ENCODE measurements around the gene MTRFR. TPM values are rescaled to one million over a fixed set of nuclear protein-coding genes. Genes with fewer than 3 reads are reported as not detected.
A peak's percentile ranks its signal among the peaks of the same experiment; 100 is the strongest.
"Not testable (repeated sequence)": the region's sequence is repeated elsewhere in the genome, so short reads cannot be mapped to it uniquely, and the experiment has no call there.

MTRFR gene
- total RNA-seq: 7.8 TPM
- long read RNA-seq, transcript C12orf65-201 (3 exons, 2,073 nt): major isoform, 11 of 17 reads
- long read RNA-seq, partial matches to known transcripts: 0 of 17 reads
- long read RNA-seq, other reads (novel, unspliced or antisense): 5 of 17 reads

GRCh38 chr12:123232807-123233504 lies at the start of gene MTRFR, which contains the start of gene MPHOSPH9:
Gene MTRFR (plus strand): TSS chr12:123233436. CDS start chr12:123253675, 20,239 bp downstream.
Gene MPHOSPH9 (minus strand): TSS chr12:123233141. CDS start chr12:123230364, 2,777 bp downstream.
- peak; percentile 99 for DNase-seq (ENCODE audit: low spot score)
- intact Hi-C loops (cut with DNase I): loop anchor here (5.0 kb wide), 2 partner anchors 81 to 256 kb away; partner anchors contain the start of genes OGFOD2 and PITPNM2

DNA sequence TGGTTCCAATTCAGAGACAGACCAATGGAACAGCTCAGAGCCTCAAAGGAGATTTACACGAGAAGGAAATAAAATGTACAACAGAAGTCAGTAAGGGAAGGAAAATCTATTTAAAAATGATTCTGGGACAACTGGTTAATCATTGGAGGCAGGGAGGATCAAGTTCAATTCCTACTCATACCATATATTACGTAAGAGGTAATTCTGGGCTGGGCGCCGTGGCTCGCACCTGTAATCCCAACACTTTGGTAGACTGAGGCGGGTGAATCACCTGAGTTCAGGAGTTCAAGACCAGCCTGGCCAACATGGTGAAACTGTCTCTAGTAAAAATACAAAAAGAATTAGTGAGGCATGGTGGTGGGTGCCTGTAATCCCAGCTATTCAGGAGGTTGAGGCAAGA lies 45.6 kb upstream of the MTRFR start:
- intact Hi-C loops (cut with DNase I): no loop called here

GRCh38 chr12:123199936-123200335 lies 33.3 kb upstream of the MTRFR start:
- intact Hi-C loops (cut with DNase I): no loop called here

More for the DNA sequence above, 45.6 kb upstream of the MTRFR start:
- no peak for DNase-seq (ENCODE audit: low spot score)

DNA sequence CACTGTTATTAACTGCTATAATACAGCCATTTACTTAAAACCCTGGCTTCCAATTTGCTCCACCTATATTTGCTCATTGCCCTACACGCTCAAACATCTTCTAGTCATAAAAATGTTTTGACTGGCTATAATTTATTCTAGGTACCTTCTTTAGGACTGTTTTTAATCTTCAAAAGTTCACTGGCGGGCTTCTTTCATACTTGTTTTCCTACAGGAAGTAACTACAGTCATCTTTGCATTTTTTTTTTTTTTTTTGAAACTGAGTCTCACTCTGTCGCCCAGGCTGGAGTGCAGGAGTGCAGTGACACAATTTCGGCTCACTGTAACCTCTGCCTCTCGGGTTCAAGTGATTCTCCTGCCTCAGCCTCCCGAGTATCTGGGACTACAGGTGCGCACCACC lies 32.8 kb upstream of the MTRFR start:
- no peak for DNase-seq (ENCODE audit: low spot score)
- intact Hi-C loops (cut with DNase I): no loop called here

More at GRCh38 chr12:123199936-123200335, 33.3 kb upstream of the MTRFR start:
- DNase-seq (ENCODE audit: low spot score): no peak

DNA sequence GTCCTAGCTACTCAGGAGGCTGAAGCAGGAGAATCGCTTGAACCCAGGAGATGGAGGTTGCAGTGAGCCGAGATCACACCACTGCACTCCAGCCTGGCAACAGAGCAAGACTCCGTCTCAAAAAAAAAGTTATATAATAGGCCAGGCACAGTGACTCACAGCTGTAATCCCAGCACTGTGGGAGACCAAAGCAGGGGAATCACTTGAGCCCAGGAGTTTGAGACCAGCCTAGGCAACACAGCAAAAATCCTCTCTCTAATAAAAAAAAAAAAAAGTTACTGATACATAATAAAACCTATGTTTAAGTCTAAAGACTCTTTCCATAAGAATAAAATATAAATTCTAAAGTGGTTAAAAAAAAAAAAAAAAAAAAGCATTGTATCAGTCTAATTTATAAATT lies 26.4 kb upstream of the MTRFR start:
- DNase-seq (ENCODE audit: low spot score); intact Hi-C loops (cut with DNase I): not testable (repeated sequence)

GRCh38 chr12:123207815-123208214 lies 25.4 kb upstream of the MTRFR start:
- intact Hi-C loops (cut with DNase I); DNase-seq (ENCODE audit: low spot score): not testable (repeated sequence)

DNA sequence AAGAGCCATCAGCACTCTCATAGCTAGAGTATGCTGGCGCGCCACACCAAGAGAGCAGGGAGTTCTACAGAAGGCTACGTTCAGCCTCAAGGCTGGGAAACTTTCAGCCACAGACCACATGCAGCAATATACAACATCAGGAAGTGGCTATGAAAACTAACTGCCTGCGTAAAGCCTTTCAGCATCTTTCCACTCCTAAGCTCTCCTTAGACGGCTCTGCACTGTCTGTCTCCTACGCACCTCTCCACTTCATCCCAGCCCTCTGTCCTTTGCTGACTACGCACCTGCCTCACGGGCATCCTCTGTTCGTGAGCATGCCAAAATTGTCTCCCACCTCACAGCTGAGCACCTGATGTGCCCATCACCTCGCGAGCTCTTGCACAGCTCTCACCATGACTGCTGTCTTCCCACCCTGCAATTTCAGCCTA lies 10.0 kb upstream of the MTRFR start:
- DNase-seq (ENCODE audit: low spot score): no peak
- intact Hi-C loops (cut with DNase I): no loop called here

- intact Hi-C loops (cut with DNase I): no loop called here
- no peak for DNase-seq (ENCODE audit: low spot score)
These were observed 7.8 kb upstream of the MTRFR start for GRCh38 chr12:123225443-123225842.

- intact Hi-C loops (cut with DNase I): no loop called here
- DNase-seq (ENCODE audit: low spot score): no peak
These were observed 5.5 kb upstream of the MTRFR start for GRCh38 chr12:123227581-123228258.

DNA sequence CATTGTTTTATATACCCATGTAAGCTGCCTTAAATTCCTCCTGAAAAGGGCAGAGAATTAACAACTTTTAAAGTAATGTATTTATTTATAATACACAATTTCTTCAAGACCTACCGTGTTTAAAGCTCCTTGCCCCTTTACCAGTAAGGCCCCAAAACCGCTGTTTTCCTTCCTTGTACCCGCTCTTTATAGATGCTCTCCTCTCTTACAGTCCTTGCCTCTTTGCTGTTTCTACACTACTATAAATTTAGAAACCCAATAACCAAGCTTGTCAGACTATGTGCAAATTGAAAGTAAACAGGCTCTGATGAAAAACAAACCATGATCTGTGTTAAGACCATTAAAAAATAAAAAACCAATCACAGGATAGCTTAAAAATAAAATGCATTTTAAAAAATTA lies 4.2 kb upstream of the MTRFR start:
- intact Hi-C loops (cut with DNase I): no loop called here
- DNase-seq (ENCODE audit: low spot score): no peak

- intact Hi-C loops (cut with DNase I): loop anchor here (5.0 kb wide), 2 partner anchors 80 to 255 kb away; partner anchors contain the start of genes OGFOD2 and PITPNM2
- DNase-seq (ENCODE audit: low spot score): no peak
These were observed 1.3 kb upstream of the MTRFR start for GRCh38 chr12:123231931-123232330.

GRCh38 chr12:123232472-123232806 lies 797 bp upstream of the MTRFR start:
- DNase-seq (ENCODE audit: low spot score): no peak
- intact Hi-C loops (cut with DNase I): loop anchor here (5.0 kb wide), 2 partner anchors 80 to 255 kb away; partner anchors contain the start of genes OGFOD2 and PITPNM2

GRCh38 chr12:123233505-123234308 lies 471 bp downstream of the MTRFR start:
- DNase-seq (ENCODE audit: low spot score): no peak
- intact Hi-C loops (cut with DNase I): loop anchor here (5.0 kb wide), 2 partner anchors 81 to 256 kb away; partner anchors contain the start of genes OGFOD2 and PITPNM2

DNA sequence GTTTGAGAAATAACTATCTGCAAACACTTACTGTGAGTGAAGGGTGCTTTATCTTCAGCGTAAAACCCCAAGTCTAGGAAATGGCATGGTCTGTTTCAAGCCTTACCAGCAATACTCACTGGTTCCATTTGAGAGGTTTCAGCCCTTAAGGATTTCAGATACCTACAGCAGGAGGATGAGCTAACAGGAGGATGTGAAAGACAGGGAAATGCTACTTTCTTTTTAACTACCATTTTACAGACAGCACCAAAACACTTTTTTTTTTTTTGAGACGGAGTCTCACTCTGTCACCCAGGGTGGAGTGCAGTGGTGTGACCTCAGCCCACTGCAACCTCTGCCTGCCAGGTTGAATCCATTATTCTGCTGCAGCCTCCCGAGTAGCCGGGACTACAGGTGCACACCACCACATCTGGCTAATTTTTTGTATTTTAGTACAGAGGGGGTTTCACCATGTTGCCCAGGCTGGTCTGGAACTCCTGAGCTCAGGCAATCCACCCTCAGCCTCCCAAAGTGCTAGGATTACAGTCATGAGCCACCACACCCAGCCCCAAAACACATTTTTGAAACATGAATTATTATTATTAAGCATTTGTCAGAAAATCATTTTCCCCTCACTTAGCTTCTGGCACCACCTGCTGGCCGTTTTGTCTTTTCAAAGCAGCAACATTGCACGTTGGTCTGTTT lies 4.6 kb downstream of the MTRFR start:
- intact Hi-C loops (cut with DNase I): loop anchor here (2.0 to 5.0 kb wide), 2 partner anchors 195 to 377 kb away; no protein-coding TSS in a partner anchor
- no peak for DNase-seq (ENCODE audit: low spot score)

DNA sequence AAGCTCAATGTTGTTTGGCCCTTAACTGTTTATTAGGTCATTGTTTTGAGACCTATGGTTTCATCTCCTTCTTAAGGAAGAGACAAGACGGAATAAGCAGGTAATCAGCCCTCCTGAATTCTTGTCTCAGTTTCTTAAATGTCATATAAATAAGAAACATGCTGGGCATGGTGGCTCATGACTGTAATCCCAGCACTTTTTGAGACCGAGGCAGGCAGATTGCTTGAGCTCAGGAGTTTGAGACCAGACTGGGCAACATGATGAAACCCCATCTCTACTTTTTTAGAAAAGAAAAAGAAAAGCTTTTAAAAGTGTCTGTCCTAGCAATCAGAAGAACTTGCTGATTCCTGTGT lies 5.1 kb downstream of the MTRFR start:
- intact Hi-C loops (cut with DNase I): loop anchor here (5.0 kb wide), 1 partner anchor 196 kb away; no protein-coding TSS in a partner anchor
- no peak for DNase-seq (ENCODE audit: low spot score)

DNA sequence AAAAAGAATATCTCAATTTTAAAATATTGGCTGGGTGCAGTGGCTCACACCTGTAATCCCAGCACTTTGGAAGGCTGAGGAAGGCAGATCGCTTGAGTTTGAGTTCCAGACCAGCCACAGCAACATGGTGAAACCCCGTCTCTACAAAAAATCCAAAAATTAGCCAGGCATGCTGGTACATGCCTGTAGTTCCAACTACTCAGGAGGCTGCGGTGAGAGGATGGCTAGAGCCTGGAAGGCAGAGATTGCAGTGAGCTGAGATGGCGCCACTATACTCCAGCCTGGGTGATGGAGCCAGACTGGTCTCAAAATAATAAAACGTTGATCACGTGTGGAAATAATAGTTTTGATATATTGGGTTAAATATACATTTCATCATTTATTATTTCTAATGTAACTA lies 5.7 kb downstream of the MTRFR start:
- no peak for DNase-seq (ENCODE audit: low spot score)
- intact Hi-C loops (cut with DNase I): loop anchor here (5.0 kb wide), 1 partner anchor 197 kb away; no protein-coding TSS in a partner anchor

- no peak for DNase-seq (ENCODE audit: low spot score)
- intact Hi-C loops (cut with DNase I): no loop called here
These were observed 9.1 kb downstream of the MTRFR start for GRCh38 chr12:123242116-123242904.

DNA sequence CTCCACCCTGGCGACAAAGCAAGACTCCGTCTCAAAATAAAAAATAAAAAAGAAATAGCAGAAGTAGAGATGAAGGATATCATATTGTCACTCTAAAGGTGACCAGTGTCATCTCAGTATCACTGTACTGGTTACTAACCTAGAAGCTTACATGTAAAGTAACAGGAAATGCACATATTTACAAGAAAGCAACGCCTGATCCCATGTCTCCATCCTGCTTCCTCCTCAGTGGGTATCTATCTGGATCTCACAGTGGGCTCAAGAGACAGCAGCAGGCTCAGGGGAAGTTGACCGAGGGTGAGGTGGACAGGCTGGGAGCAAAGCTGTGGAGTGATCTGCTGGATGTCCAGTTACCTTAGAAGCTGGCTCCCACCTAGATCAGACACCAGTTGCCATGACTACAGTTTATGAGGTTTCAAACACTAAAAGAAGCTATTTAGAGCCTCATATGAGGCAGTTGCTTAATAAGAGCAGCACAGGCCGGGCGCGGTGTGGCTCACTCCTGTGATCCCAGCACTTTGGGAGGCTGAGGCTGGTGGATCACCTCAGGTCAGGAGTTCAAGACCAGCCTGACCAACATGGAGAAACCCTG lies 10.5 kb downstream of the MTRFR start:
- DNase-seq (ENCODE audit: low spot score): no peak
- intact Hi-C loops (cut with DNase I): no loop called here

Data from cardiac septum (tissue), 1 donor.